DND-41 (cell line): ENCODE data around the gene TMEM214.

Experiments
- CTCF ChIP-seq: IDR thresholded peaks from 2 replicates; pipeline ENCODE4 v1.5.1; 2012; ENCODE audit warnings: borderline replicate concordance, low read length, moderate library complexity, mild to moderate bottlenecking; ENCODE audit not compliant: poor library complexity, severe bottlenecking; ENCODE audit errors: extremely low read depth
- EZH2 ChIP-seq: IDR thresholded peaks from 3 replicates; pipeline ENCODE4 v1.6.1; 2012; ENCODE audit warnings: borderline replicate concordance, low read depth, mild to moderate bottlenecking, moderate library complexity, low read length, inconsistent platforms; ENCODE audit not compliant: severe bottlenecking

GRCh38 chr2:27029051-27029450 lies 3.7 kb upstream of the TMEM214 start:
- TF ChIP-seq CTCF (no peak), EZH2 (no peak)
